Measurements from ENCODE around the gene PRLR.

GRCh38 chr5:35004200-35004599 lies 226.1 kb downstream of the PRLR start:
- TF ChIP-seq CTCF (IDR thresholded peaks at IDR 0.05), result no peak
- no peak for TF ChIP-seq POLR2A (IDR thresholded peaks at IDR 0.05)

All from Peyer's patch (tissue), 4 donors.